Neural cell (in vitro differentiated cells): Measurements from ENCODE around the gene CDKL1.

Experiments
- EP300 ChIP-seq: fragments of 450-650 bp; conservative IDR thresholded peaks from 2 replicates; pipeline ENCODE4 v1.6.1; 2014; ENCODE audit warnings: antibody characterized with exemption, mild to moderate bottlenecking, moderate library complexity; ENCODE audit not compliant: poor library complexity, severe bottlenecking
- EZH2 ChIP-seq: fragments of 200-600, 300-800 bp; shearing (Covaris generic), sonication (generic); IDR thresholded peaks from 2 replicates; pipeline ENCODE4 v1.6.1; 2014; ENCODE audit warnings: antibody characterized with exemption, low read length, borderline replicate concordance, mild to moderate bottlenecking; ENCODE audit not compliant: insufficient read depth, poor library complexity, severe bottlenecking
- MXI1 ChIP-seq: fragments of 450-650 bp; conservative IDR thresholded peaks from 2 replicates; pipeline ENCODE4 v1.6.1; 2014; ENCODE audit warnings: antibody characterized with exemption, mild to moderate bottlenecking; ENCODE audit not compliant: poor library complexity, severe bottlenecking
- POLR2AphosphoS5 ChIP-seq: IDR thresholded peaks from 2 replicates; pipeline ENCODE4 v1.6.1; 2012
- RAD21 ChIP-seq: fragments of 450-650 bp; conservative IDR thresholded peaks from 2 replicates; pipeline ENCODE4 v1.6.1; 2014; ENCODE audit warnings: antibody characterized with exemption, mild to moderate bottlenecking, moderate library complexity
- SMC3 ChIP-seq: fragments of 450-650 bp; conservative IDR thresholded peaks from 2 replicates; pipeline ENCODE4 v1.6.1; 2014; ENCODE audit warnings: antibody characterized with exemption, mild to moderate bottlenecking, moderate library complexity; ENCODE audit not compliant: poor library complexity
- TAF1 ChIP-seq: IDR thresholded peaks from 2 replicates; pipeline ENCODE4 v1.6.1; 2012; ENCODE audit warnings: low read depth
- TF ChIP-seq, protein P1 (sequence below): fragments of 450-650 bp; IDR thresholded peaks from 2 replicates; pipeline ENCODE4 v1.5.1; 2014; ENCODE audit warnings: antibody characterized with exemption, mild to moderate bottlenecking, moderate library complexity; ENCODE audit not compliant: poor library complexity, severe bottlenecking
- TF ChIP-seq, protein P2 (sequence below): IDR thresholded peaks from 2 replicates; pipeline ENCODE4 v1.6.1; 2012; ENCODE audit warnings: borderline replicate concordance

DNA sequence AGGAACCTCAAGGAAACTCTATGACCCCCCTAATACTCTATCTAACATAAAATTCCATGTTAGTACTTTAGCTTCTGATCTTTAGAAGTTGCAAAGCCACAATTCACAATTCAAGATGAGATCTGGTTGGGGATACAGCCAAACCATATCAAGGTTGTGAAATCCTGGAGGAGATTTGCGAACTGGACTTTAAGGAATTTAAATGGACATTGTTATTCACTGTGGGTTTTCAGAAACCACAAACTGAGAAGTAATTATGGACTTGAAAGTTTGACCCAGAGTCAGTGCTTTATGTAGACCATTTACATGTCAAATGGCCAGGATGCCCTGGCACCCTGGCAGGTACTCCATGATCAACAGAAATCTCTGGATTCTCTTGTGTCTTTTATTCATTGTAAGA, 14.2 kb upstream of the CDKL1 start:
- TF ChIP-seq MXI1, result no peak
- TF ChIP-seq, protein P1, sequence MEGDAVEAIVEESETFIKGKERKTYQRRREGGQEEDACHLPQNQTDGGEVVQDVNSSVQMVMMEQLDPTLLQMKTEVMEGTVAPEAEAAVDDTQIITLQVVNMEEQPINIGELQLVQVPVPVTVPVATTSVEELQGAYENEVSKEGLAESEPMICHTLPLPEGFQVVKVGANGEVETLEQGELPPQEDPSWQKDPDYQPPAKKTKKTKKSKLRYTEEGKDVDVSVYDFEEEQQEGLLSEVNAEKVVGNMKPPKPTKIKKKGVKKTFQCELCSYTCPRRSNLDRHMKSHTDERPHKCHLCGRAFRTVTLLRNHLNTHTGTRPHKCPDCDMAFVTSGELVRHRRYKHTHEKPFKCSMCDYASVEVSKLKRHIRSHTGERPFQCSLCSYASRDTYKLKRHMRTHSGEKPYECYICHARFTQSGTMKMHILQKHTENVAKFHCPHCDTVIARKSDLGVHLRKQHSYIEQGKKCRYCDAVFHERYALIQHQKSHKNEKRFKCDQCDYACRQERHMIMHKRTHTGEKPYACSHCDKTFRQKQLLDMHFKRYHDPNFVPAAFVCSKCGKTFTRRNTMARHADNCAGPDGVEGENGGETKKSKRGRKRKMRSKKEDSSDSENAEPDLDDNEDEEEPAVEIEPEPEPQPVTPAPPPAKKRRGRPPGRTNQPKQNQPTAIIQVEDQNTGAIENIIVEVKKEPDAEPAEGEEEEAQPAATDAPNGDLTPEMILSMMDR, result no peak
- no peak for TF ChIP-seq POLR2AphosphoS5
- TF ChIP-seq, protein P2, sequence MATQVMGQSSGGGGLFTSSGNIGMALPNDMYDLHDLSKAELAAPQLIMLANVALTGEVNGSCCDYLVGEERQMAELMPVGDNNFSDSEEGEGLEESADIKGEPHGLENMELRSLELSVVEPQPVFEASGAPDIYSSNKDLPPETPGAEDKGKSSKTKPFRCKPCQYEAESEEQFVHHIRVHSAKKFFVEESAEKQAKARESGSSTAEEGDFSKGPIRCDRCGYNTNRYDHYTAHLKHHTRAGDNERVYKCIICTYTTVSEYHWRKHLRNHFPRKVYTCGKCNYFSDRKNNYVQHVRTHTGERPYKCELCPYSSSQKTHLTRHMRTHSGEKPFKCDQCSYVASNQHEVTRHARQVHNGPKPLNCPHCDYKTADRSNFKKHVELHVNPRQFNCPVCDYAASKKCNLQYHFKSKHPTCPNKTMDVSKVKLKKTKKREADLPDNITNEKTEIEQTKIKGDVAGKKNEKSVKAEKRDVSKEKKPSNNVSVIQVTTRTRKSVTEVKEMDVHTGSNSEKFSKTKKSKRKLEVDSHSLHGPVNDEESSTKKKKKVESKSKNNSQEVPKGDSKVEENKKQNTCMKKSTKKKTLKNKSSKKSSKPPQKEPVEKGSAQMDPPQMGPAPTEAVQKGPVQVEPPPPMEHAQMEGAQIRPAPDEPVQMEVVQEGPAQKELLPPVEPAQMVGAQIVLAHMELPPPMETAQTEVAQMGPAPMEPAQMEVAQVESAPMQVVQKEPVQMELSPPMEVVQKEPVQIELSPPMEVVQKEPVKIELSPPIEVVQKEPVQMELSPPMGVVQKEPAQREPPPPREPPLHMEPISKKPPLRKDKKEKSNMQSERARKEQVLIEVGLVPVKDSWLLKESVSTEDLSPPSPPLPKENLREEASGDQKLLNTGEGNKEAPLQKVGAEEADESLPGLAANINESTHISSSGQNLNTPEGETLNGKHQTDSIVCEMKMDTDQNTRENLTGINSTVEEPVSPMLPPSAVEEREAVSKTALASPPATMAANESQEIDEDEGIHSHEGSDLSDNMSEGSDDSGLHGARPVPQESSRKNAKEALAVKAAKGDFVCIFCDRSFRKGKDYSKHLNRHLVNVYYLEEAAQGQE, result no peak
- no peak for TF ChIP-seq EZH2
- TF ChIP-seq EP300, result no peak
- no peak for TF ChIP-seq TAF1
- TF ChIP-seq SMC3, result no peak
- TF ChIP-seq RAD21, result no peak
